Smooth muscle cell (in vitro differentiated cells): Measurements from ENCODE around the gene MAML3. TPM values are rescaled to one million over a fixed set of nuclear protein-coding genes. Genes with fewer than 3 reads are reported as not detected.

Experiments used
- DNase-seq: peaks from one replicate; lab custom pipeline; 2025; ENCODE audit not compliant: unreplicated experiment; lab: John Stamatoyannopoulos, UW
- H2AFZ ChIP-seq: fragments of 200-600 bp; sonication (generic); 2 replicates; pipeline ENCODE4 v1.6.0; 2016; ENCODE audit warnings: antibody characterized with exemption, low read depth, mild to moderate bottlenecking
- H3F3A ChIP-seq: fragments of 200-600 bp; sonication (generic); 2 replicates; pipeline ENCODE4 v1.6.0; 2017; ENCODE audit warnings: antibody characterized with exemption, low read depth
- H3K27ac ChIP-seq: fragments of 200-600 bp; sonication (generic); 2 replicates; pipeline ENCODE4 v1.5.1; 2016; ENCODE audit warnings: low read depth, mild to moderate bottlenecking
- H3K27me3 ChIP-seq: fragments of 200-600 bp; sonication (generic); 2 replicates; pipeline ENCODE4 v1.6.1; 2016; ENCODE audit warnings: low read depth, mild to moderate bottlenecking
- H3K36me3 ChIP-seq: fragments of 200-600 bp; sonication (generic); 2 replicates; pipeline ENCODE4 v1.5.1; 2016; ENCODE audit warnings: low read depth
- H3K4me1 ChIP-seq: fragments of 200-600 bp; sonication (generic); 2 replicates; pipeline ENCODE4 v1.5.1; 2016; ENCODE audit warnings: low read depth
- H3K4me2 ChIP-seq: fragments of 200-600 bp; sonication (generic); 2 replicates; pipeline ENCODE4 v1.6.0; 2016; ENCODE audit warnings: mild to moderate bottlenecking
- H3K4me3 ChIP-seq: fragments of 200-600 bp; sonication (generic); 2 replicates; pipeline ENCODE4 v1.5.1; 2016; ENCODE audit warnings: mild to moderate bottlenecking
- H3K79me2 ChIP-seq: fragments of 200-600 bp; sonication (generic); 2 replicates; pipeline ENCODE4 v1.6.0; 2016; ENCODE audit warnings: low read depth, mild to moderate bottlenecking
- H3K9ac ChIP-seq: fragments of 200-600 bp; sonication (generic); 2 replicates; pipeline ENCODE4 v1.6.0; 2016; ENCODE audit warnings: low read depth
- H3K9me3 ChIP-seq: fragments of 200-600 bp; sonication (generic); replicated peaks from 2 replicates; pipeline ENCODE4 v1.5.1; 2016; ENCODE audit warnings: low read depth
- H4K20me1 ChIP-seq: fragments of 200-600 bp; sonication (generic); 2 replicates; pipeline ENCODE4 v1.6.0; 2016; ENCODE audit warnings: low read depth
- CTCF ChIP-seq: fragments of 200-600 bp; sonication (generic); IDR thresholded peaks from 2 replicates; pipeline ENCODE4 v1.5.1; 2017; ENCODE audit warnings: borderline replicate concordance, mild to moderate bottlenecking, antibody characterized with exemption; ENCODE audit not compliant: insufficient read depth, poor library complexity, severe bottlenecking
- WGBS: methylation state at CpG from one replicate; pipeline ENCODE4 v1.1.7; 2016; ENCODE audit warnings: low lambda C conversion rate; 5-methylcytosine and 5-hydroxymethylcytosine counted together
- polyA plus RNA-seq: library from polyadenylated mRNA; unstranded; fragments of >200 nt; fragmentation: Nextera tagmentation; extraction: Ambion mirVana; gene quantifications from 2 replicates; pipeline ENCODE4 v1.2.1, GENCODE V29; 2016
- total RNA-seq: library from RNA; depleted of rRNA; stranded (reverse); fragments of >200 nt; gene quantifications from 2 replicates; pipeline ENCODE4 v1.2.3, GENCODE V29; 2014

MAML3 gene
- total and polyA plus RNA-seq, 2 experiments from 2014 or later, result 4.9 to 12.6 TPM

DNA sequence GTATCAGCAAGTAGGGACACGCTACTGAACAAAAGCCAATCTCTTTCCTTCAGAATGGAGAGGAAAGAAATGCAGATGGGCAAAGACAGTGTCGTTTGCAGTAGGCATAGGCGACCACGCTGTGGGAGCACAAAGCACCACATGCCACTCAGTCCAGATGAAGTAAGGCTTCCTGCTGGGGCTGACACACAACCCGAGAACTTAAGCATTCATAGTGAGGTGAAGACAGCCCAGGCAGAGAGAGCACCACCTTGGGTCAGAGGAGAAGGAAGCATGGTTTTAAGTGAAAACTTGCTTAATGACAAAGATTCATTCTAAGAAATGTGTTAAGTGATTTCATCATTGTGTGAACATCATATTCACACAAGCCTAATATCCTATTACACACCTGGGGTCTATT is 249.6 kb downstream of the MAML3 start:
- no peak for TF ChIP-seq CTCF

GRCh38 chr4:139903845-139904244 is 250.1 kb downstream of the MAML3 start:
- no peak for TF ChIP-seq CTCF
- 94% methylated on average over 2 of the region's 2 CpGs for whole genome bisulfite sequencing
- Histone ChIP-seq H3F3A (no peaks in the 10 kb centered on the region), H3K27ac (no peak overlapping the region), H2AFZ (no peak overlapping the region), H3K9ac (no peak overlapping the region), H3K4me1 (peaks cover 16% of the 10 kb centered on the region), H3K4me2 (no peak overlapping the region), H3K36me3 (peaks cover 5% of the 10 kb centered on the region), H3K79me2 (peaks cover 4% of the 10 kb centered on the region), H4K20me1 (peaks cover 38% of the 10 kb centered on the region), H3K27me3 (no peaks in the 10 kb centered on the region), H3K9me3 (no peaks in the 10 kb centered on the region), H3K4me3 (no peak overlapping the region)
- no peak for DNase-seq

More for the DNA sequence above, 249.6 kb downstream of the MAML3 start:
- Histone ChIP-seq H3K79me2 (peaks cover 4% of the 10 kb centered on the region), H3K27ac (no peak overlapping the region), H3K4me2 (no peak overlapping the region), H2AFZ (no peak overlapping the region), H3K4me1 (peaks cover 16% of the 10 kb centered on the region), H4K20me1 (peaks cover 43% of the 10 kb centered on the region), H3K27me3 (no peaks in the 10 kb centered on the region), H3K4me3 (no peak overlapping the region), H3K36me3 (peaks cover 5% of the 10 kb centered on the region), H3K9me3 (no peaks in the 10 kb centered on the region), H3F3A (no peaks in the 10 kb centered on the region), H3K9ac (no peak overlapping the region)
- DNase-seq, result no peak
- WGBS, result 94% methylated on average over 5 of the region's 5 CpGs

GRCh38 chr4:139902321-139903320 is 251.4 kb downstream of the MAML3 start:
- H3K9me3 ChIP-seq, result no peaks in the 10 kb centered on the region
- H3K27me3 ChIP-seq, result no peaks in the 10 kb centered on the region
- peaks cover 16% of the 10 kb centered on the region for H3K4me1 ChIP-seq
- TF ChIP-seq CTCF, result no peak
- peaks cover 27% of the 10 kb centered on the region for H4K20me1 ChIP-seq
- 93% methylated on average over 17 of the region's 17 CpGs for WGBS
- no peak overlapping the region for H3K27ac ChIP-seq
- no peak overlapping the region for H3K9ac ChIP-seq
- H3F3A ChIP-seq, result no peaks in the 10 kb centered on the region
- H3K36me3 ChIP-seq, result peaks cover 5% of the 10 kb centered on the region
- H3K79me2 ChIP-seq, result peaks cover 4% of the 10 kb centered on the region
- DNase-seq, result no peak
- H3K4me3 ChIP-seq, result no peak overlapping the region
- H3K4me2 ChIP-seq, result peak overlapping the region; percentile 78
- no peak overlapping the region for H2AFZ ChIP-seq
